IMR-90 (cell line): Measurements from ENCODE around the gene ACADS. TPM values are rescaled to one million over a fixed set of nuclear protein-coding genes. Genes with fewer than 3 reads are reported as not detected.

Source experiments
- ATAC-seq: fragments of 200-7000 bp; cut with Tn5 transposase; 2 replicates; pipeline ENCODE4 v1.9.1; 2020; ENCODE audit warnings: low read depth, mild to moderate bottlenecking, moderate library complexity
- BruUV-seq: library from RNA; stranded (reverse); fragments of 400-500 nt; replicated peaks from 2 replicates; lab custom pipeline; 2021; lab: Mats Ljungman, UMichigan
- CTCF ChIA-PET: fragments of 300-600 bp; formaldehyde crosslinking; extraction: SDS; loops from one replicate; lab custom pipeline; 2021; ENCODE audit warnings: antibody characterized with exemption; lab: Yijun Ruan, JAX
- POLR2A ChIA-PET: fragments of 300-600 bp; sonication (Branson Sonifier 250); formaldehyde crosslinking; loops from one replicate; lab custom pipeline; 2022; ENCODE audit warnings: antibody characterized with exemption; ENCODE audit not compliant: unreplicated experiment; lab: Charles Lee
- DNase-seq: peaks from one replicate; pipeline ENCODE4 v3.0.0; 2013
- H2AFZ ChIP-seq: replicated peaks from 2 replicates; pipeline ENCODE3; 2013; ENCODE audit warnings: low read length, mild to moderate bottlenecking; ENCODE audit not compliant: poor library complexity
- H2AK5ac ChIP-seq: 2 replicates; pipeline ENCODE4 v1.6.1; 2013; ENCODE audit warnings: low read depth, low read length, inconsistent platforms
- H2AK9ac ChIP-seq: replicated peaks from 2 replicates; pipeline ENCODE3; 2013; ENCODE audit warnings: mild to moderate bottlenecking, low read depth, low read length, moderate library complexity; ENCODE audit not compliant: poor library complexity
- H2BK120ac ChIP-seq: 2 replicates; pipeline ENCODE4 v1.6.1; 2013; ENCODE audit warnings: low read depth, low read length, inconsistent platforms
- H2BK15ac ChIP-seq: 3 replicates; pipeline ENCODE4 v1.6.1; 2013; ENCODE audit warnings: low read depth, low read length, inconsistent platforms
- H2BK20ac ChIP-seq: 2 replicates; pipeline ENCODE4 v1.6.1; 2013; ENCODE audit warnings: low read depth, mild to moderate bottlenecking, inconsistent platforms, low read length, moderate library complexity
- H2BK5ac ChIP-seq: 2 replicates; pipeline ENCODE4 v1.6.1; 2013; ENCODE audit warnings: mild to moderate bottlenecking, low read depth, low read length, inconsistent platforms; ENCODE audit not compliant: poor library complexity, severe bottlenecking
- H3K14ac ChIP-seq: replicated peaks from 2 replicates; pipeline ENCODE4 v1.6.1; 2013; ENCODE audit warnings: low read depth, low read length, inconsistent platforms
- H3K18ac ChIP-seq: 2 replicates; pipeline ENCODE4 v1.6.1; 2013; ENCODE audit warnings: low read depth, low read length, control low read depth
- H3K23ac ChIP-seq: 2 replicates; pipeline ENCODE4 v1.6.1; 2013; ENCODE audit warnings: low read depth, low read length, inconsistent platforms
- H3K27ac ChIP-seq: 2 replicates; pipeline ENCODE4 v1.5.1; 2013; ENCODE audit warnings: mild to moderate bottlenecking, control low read depth, low read length; ENCODE audit not compliant: insufficient read depth
- H3K27me3 ChIP-seq: 2 replicates; pipeline ENCODE4 v1.6.1; 2013; ENCODE audit warnings: low read length; ENCODE audit not compliant: control insufficient read depth, insufficient read depth
- H3K36me3 ChIP-seq: 2 replicates; pipeline ENCODE4 v1.6.1; 2013; ENCODE audit warnings: low read length, mixed read lengths; ENCODE audit not compliant: control insufficient read depth, insufficient read depth
- H3K4ac ChIP-seq: 2 replicates; pipeline ENCODE4 v1.6.1; 2013; ENCODE audit warnings: low read depth, low read length, inconsistent platforms
- H3K4me1 ChIP-seq: 2 replicates; pipeline ENCODE4 v1.6.1; 2013; ENCODE audit warnings: low read length, mixed read lengths; ENCODE audit not compliant: control insufficient read depth, insufficient read depth
- H3K4me2 ChIP-seq: 2 replicates; pipeline ENCODE4 v1.6.1; 2013; ENCODE audit warnings: low read depth, mild to moderate bottlenecking, control low read depth, low read length, moderate library complexity
- H3K4me3 ChIP-seq: 2 replicates; pipeline ENCODE4 v1.5.1; 2013; ENCODE audit warnings: low read depth, mild to moderate bottlenecking, control low read depth, low read length, moderate library complexity; ENCODE audit not compliant: insufficient read depth
- H3K56ac ChIP-seq: 2 replicates; pipeline ENCODE4 v1.6.1; 2013; ENCODE audit warnings: low read length, inconsistent platforms; ENCODE audit not compliant: insufficient read depth; ENCODE audit errors: extremely low read depth
- H3K79me1 ChIP-seq, 2 experiments: 2 replicates each; pipeline ENCODE4 v1.6.1; 2013; ENCODE audit warnings: low read length in 2 of 2, inconsistent platforms in 1 of 2, low read depth in 1 of 2
- H3K9ac ChIP-seq: 2 replicates; pipeline ENCODE4 v1.6.1; 2013; ENCODE audit warnings: low read depth, low read length, control low read depth
- H3K9me1 ChIP-seq: 2 replicates; pipeline ENCODE4 v1.6.1; 2013; ENCODE audit warnings: low read length, inconsistent platforms; ENCODE audit not compliant: insufficient read depth
- H3K9me3 ChIP-seq: 2 replicates; pipeline ENCODE4 v1.6.1; 2013; ENCODE audit warnings: low read length; ENCODE audit not compliant: control insufficient read depth, insufficient read depth
- H4K20me1 ChIP-seq: 2 replicates; pipeline ENCODE4 v1.6.1; 2013; ENCODE audit warnings: low read length, inconsistent platforms; ENCODE audit not compliant: insufficient read depth
- H4K5ac ChIP-seq: 2 replicates; pipeline ENCODE4 v1.6.1; 2013; ENCODE audit warnings: mild to moderate bottlenecking, low read depth, low read length, control low read depth
- H4K8ac ChIP-seq, 2 experiments: 2 replicates each; pipeline ENCODE4 v1.6.1; 2013; ENCODE audit warnings: low read depth in 2 of 2, low read length in 2 of 2, control low read depth in 1 of 2, inconsistent platforms in 1 of 2
- H4K91ac ChIP-seq: 2 replicates; pipeline ENCODE4 v1.6.1; 2013; ENCODE audit warnings: low read depth, low read length, inconsistent platforms; ENCODE audit not compliant: insufficient read depth
- BHLHE40 ChIP-seq: fragments of 150-350 bp; IDR thresholded peaks from 2 replicates; pipeline ENCODE4 v1.6.1; 2016; ENCODE audit warnings: mild to moderate bottlenecking, low read depth, low read length
- CHD1 ChIP-seq: IDR thresholded peaks from 2 replicates; pipeline ENCODE4 v1.6.1; 2012; ENCODE audit warnings: low read depth, low read length, improper control_type of control experiment
- FOS ChIP-seq: fragments of 150-350 bp; IDR thresholded peaks from 2 replicates; pipeline ENCODE4 v1.6.1; 2016; ENCODE audit warnings: low read depth, low read length
- MAFK ChIP-seq: IDR thresholded peaks from 2 replicates; pipeline ENCODE4 v1.6.1; 2012; ENCODE audit warnings: low read depth, low read length, improper control_type of control experiment
- SMC3 ChIP-seq: fragments of 150-350 bp; IDR thresholded peaks from 2 replicates; pipeline ENCODE4 v1.6.1; 2016; ENCODE audit warnings: low read depth, mild to moderate bottlenecking, antibody characterized with exemption, low read length, moderate library complexity
- WGBS, 2 experiments: methylation state at CpG; one replicate each; pipeline versions ENCODE4 v1.1.5 to v1.1.7; 2013; ENCODE audit warnings: missing lambda C conversion rate in 2 of 2; ENCODE audit not compliant: insufficient read length in 1 of 2; ENCODE audit errors: extremely low coverage in 2 of 2; 5-methylcytosine and 5-hydroxymethylcytosine counted together
- dilution Hi-C: fragments of 300-500 bp; cut with HindIII; formaldehyde crosslinking; loops from one replicate; pipeline ENCODE4 v1.14.3; 2018; ENCODE audit warnings: low sequenced_read_pairs; ENCODE audit not compliant: unreplicated experiment
- in situ Hi-C: fragments of 300-500 bp; cut with MboI; formaldehyde crosslinking; loops from 3 replicates; pipeline ENCODE4 v1.14.3; 2019; ENCODE audit warnings: low sequenced_read_pairs, inconsistent platforms, mixed read lengths
- intact Hi-C: fragments of 100-400 bp; cut with micrococcal nuclease; formaldehyde crosslinking; loops from 2 replicates; pipeline ENCODE4 v1.10.0; 2022
- polyA plus RNA-seq, 3 experiments: library from polyadenylated mRNA; depleted of rRNA; stranded (reverse); fragments of >200 nt; gene quantifications; 2 replicates each; pipeline ENCODE4 v1.2.3, GENCODE V29; 2012; ENCODE audit warnings: low replicate concordance in 1 of 3
- total RNA-seq: library from RNA; depleted of rRNA; stranded (reverse); fragments of >200 nt; gene quantifications from 2 replicates; pipeline ENCODE4 v1.2.3, GENCODE V29; 2012
- TF ChIP-seq, protein P1 (sequence below): fragments of 150-350 bp; IDR thresholded peaks from 2 replicates; pipeline ENCODE4 v1.6.1; 2016; ENCODE audit warnings: low read depth, mild to moderate bottlenecking, low read length, moderate library complexity, borderline replicate concordance

ACADS gene
- total and polyA plus RNA-seq, 2 of the 4 experiments (the other 2 are of a cell fraction): 2.9 to 5.5 TPM

DNA sequence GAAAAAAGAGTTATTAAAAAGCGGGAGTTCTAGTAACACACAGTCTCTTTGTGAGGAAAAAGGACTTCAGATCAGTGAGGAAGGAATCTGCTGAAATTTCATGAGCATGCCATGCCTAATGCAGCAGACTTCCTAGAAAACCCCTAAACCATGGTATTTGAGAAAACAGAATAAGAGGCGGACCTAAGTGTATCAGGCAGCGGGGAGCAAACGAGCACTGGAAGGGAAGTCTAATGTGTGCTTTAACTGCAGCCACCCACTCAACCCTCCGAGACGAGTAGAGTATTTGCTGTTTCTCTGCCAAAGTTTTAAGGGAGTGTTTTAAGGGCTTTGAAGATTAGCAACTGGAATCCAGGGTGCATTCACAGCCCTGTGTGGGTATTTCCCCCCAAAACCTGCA, 36.5 kb downstream of the ACADS start:
- Histone ChIP-seq H3K27ac (no peak overlapping the region), H3K36me3 (peaks cover 38% of the 10 kb centered on the region), H2BK15ac (no peak overlapping the region), H4K8ac (no peak overlapping the region), H3K18ac (no peak overlapping the region), H3K4ac (no peak overlapping the region), H3K4me1 (no peaks in the 10 kb centered on the region), H2BK20ac (no peak overlapping the region), H3K9ac (no peak overlapping the region), H3K14ac (no peak overlapping the region), H3K27me3 (no peaks in the 10 kb centered on the region), H4K5ac (no peak overlapping the region), H2AK5ac (no peak overlapping the region), H3K4me3 (no peak overlapping the region), H3K56ac (no peak overlapping the region), H3K9me3 (no peaks in the 10 kb centered on the region), H3K4me2 (no peak overlapping the region), H2AFZ (no peak overlapping the region), H2BK120ac (no peak overlapping the region), H2AK9ac (no peak overlapping the region), H3K79me1 (no peaks in the 10 kb centered on the region), H3K23ac (no peak overlapping the region), H4K91ac (no peak overlapping the region), H2BK5ac (no peak overlapping the region), H4K20me1 (no peaks in the 10 kb centered on the region), H3K9me1 (peaks cover 3% of the 10 kb centered on the region; the same call in 1 of the 2 replicates)
- intact Hi-C loops (loop anchor here (5.0 kb wide), 1 partner anchor 435 kb away; the partner anchor contains the start of gene PLA2G1B), dilution Hi-C loops (no loop called here), in situ Hi-C loops (no loop called here)
- POLR2A ChIA-PET: no interaction called here
- no TSS peak for BruUV-seq
- no peak for DNase-seq
- ATAC-seq: no peak
- CTCF ChIA-PET: interaction anchor here (0.6 kb wide), 2 partner anchors 210 to 509 kb away, joined by 3 to 4 read pairs; no protein-coding TSS in a partner anchor
- no CpG with 5 or more reads among the region's 6 CpGs for WGBS, 2 experiments
- TF ChIP-seq CHD1 (no peak), BHLHE40 (no peak), MAFK (no peak), FOS (no peak), SMC3 (no peak)
- TF ChIP-seq, protein P1, sequence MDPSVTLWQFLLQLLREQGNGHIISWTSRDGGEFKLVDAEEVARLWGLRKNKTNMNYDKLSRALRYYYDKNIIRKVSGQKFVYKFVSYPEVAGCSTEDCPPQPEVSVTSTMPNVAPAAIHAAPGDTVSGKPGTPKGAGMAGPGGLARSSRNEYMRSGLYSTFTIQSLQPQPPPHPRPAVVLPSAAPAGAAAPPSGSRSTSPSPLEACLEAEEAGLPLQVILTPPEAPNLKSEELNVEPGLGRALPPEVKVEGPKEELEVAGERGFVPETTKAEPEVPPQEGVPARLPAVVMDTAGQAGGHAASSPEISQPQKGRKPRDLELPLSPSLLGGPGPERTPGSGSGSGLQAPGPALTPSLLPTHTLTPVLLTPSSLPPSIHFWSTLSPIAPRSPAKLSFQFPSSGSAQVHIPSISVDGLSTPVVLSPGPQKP: no peak
